Activated naive CD4-positive, alpha-beta T cell treated with anti-CD3 and anti-CD28 coated beads for 36 hours (primary cell): ENCODE results near the gene FPR1. TPM values are rescaled to one million over a fixed set of nuclear protein-coding genes. Genes with fewer than 3 reads are reported as not detected.

Experiments
- CTCF ChIA-PET: fragments of 350-600 bp; sonication (Branson Sonifier 250); formaldehyde crosslinking; loops from one replicate; lab custom pipeline; 2021; ENCODE audit warnings: antibody characterized with exemption; lab: Charles Lee
- DNase-seq: peaks from one replicate; pipeline ENCODE4 v3.0.0-alpha.2; 2020
- H3K27ac Mint-ChIP-seq: one replicate; pipeline ENCODE4 v1.8.0; 2021; ENCODE audit warnings: mild to moderate bottlenecking, mixed read lengths
- H3K27me3 Mint-ChIP-seq: one replicate; pipeline ENCODE4 v1.8.0; 2021; ENCODE audit warnings: low read depth, mixed read lengths
- H3K36me3 Mint-ChIP-seq: one replicate; pipeline ENCODE4 v1.8.0; 2021; ENCODE audit warnings: low read depth, mixed read lengths
- H3K4me1 Mint-ChIP-seq: one replicate; pipeline ENCODE4 v1.8.0; 2021; ENCODE audit warnings: low read depth, mixed read lengths
- H3K4me3 Mint-ChIP-seq: one replicate; pipeline ENCODE4 v1.8.0; 2021; ENCODE audit warnings: mild to moderate bottlenecking, moderate library complexity, mixed read lengths
- H3K9me3 Mint-ChIP-seq: one replicate; pipeline ENCODE4 v1.8.0; 2021; ENCODE audit warnings: mixed read lengths
- intact Hi-C: fragments of 100-400 bp; cut with micrococcal nuclease; formaldehyde crosslinking; loops from one replicate; pipeline ENCODE4 v1.15.1; 2023
- total RNA-seq, 2 experiments: library from RNA; stranded (reverse); gene quantifications; one replicate each; pipeline ENCODE4 v1.2.3, GENCODE V29; 2021

Gene FPR1
- total RNA-seq, 2 experiments from 2014 or later = not detected

DNA sequence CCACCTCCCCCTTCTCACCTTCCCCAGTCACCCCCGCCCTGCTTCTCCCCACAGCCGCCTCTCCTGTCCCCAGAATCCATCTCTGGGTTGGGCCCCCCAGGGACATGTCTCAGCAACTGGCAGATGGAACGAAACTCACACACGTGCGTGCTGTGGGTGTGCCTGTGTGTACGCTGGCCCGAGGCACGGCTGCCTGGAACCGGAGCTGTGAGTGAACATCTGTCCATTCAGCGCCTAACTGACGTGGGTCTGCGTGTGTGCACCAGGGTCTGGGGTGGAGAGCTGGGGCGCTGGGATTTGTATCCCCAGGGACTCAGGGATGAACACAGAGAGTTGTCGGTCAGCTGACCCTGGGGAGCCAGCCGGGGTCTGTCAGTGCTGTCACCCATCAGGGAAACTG is 27.1 kb downstream of the FPR1 start:
- peaks cover 50% of the 10 kb centered on the region for H3K27me3 Mint-ChIP-seq
- H3K27ac Mint-ChIP-seq = no peak overlapping the region
- no peaks in the 10 kb centered on the region for H3K9me3 Mint-ChIP-seq
- intact Hi-C loops = no loop called here
- peaks cover 2% of the 10 kb centered on the region for H3K4me1 Mint-ChIP-seq
- DNase-seq = no peak
- CTCF ChIA-PET = interaction anchor here (0.7 kb wide), 1 partner anchor 211 kb away, joined by 3 read pairs; no protein-coding TSS in a partner anchor
- H3K4me3 Mint-ChIP-seq = no peak overlapping the region
- no peaks in the 10 kb centered on the region for H3K36me3 Mint-ChIP-seq

DNA sequence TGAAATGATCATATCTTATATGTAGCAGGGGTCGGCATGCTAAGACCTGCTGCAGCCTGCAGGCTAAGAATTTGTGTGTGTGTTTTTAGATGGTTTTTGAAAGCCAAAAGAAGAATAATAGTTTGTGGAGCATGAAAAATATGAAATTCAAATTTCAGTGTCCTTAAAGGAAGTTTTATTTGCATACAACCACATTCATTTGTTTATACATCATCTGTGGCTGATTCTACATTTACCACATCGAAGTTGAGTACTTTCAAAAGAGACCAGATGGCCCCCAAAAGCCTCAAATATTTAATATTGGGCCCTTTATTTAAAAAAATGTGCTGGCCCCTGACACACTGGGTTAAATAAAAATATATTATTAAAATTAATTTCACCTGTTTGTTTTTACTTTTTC is 29.2 kb downstream of the FPR1 start:
- H3K9me3 Mint-ChIP-seq = no peaks in the 10 kb centered on the region
- no peak overlapping the region for H3K27ac Mint-ChIP-seq
- H3K4me3 Mint-ChIP-seq = no peak overlapping the region
- CTCF ChIA-PET = no interaction called here
- peaks cover 2% of the 10 kb centered on the region for H3K4me1 Mint-ChIP-seq
- peaks cover 55% of the 10 kb centered on the region for H3K27me3 Mint-ChIP-seq
- peaks cover 2% of the 10 kb centered on the region for H3K36me3 Mint-ChIP-seq
- intact Hi-C loops = no loop called here
- no peak for DNase-seq

DNA sequence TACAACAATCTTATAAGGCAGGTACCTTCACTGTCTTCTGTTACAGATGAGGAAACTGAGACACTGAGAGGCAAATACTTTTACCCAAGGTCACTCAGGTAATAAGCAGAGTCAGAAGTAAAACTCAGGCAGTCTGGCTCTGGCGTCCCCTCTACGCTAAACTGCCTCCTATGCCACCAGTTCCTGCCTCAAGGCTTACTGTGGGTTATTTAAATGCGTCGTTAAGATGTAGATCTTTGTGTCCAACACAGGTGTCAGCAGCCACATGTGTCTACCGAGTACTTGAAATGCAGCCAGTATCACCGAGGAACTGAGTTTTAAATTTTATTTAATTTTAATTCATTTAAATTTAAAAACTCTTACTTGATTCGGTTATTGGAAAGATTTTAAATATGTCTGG is 29.8 kb downstream of the FPR1 start:
- H3K27me3 Mint-ChIP-seq = peaks cover 49% of the 10 kb centered on the region
- H3K9me3 Mint-ChIP-seq = no peaks in the 10 kb centered on the region
- peaks cover 2% of the 10 kb centered on the region for H3K4me1 Mint-ChIP-seq
- intact Hi-C loops = no loop called here
- DNase-seq = no peak
- H3K27ac Mint-ChIP-seq = no peak overlapping the region
- CTCF ChIA-PET = no interaction called here
- peaks cover 2% of the 10 kb centered on the region for H3K36me3 Mint-ChIP-seq
- H3K4me3 Mint-ChIP-seq = no peak overlapping the region

DNA sequence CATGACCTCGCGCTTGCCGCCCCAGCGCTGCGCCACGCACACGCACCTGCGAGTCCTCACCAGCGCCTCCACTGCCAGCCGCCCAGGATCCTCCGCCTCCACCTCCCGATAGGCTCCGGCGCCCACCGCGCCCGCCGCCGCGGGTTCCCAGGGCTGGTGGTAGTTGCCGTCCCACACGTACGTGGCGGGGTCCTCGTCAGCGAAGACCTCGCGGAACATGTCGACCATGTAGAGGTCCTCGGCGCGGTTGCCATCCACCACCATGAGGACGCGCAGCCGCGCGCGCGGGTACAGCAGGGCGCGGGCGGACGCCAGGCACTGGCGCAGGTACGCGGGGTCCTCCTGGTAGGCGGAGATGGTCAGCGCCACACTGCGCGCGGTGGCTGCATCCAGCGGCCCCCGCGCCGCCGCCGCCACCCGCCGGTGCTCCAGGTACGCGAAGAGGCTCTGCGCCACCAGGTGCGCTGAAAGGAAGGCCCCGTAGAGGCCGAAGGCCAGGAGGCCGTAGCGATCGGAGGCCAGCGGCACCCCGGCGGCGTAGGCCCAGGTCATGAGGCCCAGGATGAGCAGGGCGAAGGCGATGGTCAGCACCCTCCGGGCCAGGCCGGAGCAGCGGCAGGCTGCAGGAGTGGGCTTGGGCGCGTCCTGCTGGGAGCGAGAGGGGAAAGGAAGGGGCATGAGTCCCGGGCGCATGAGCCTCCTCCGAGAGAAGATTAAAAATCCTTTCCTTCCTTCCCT is 32.3 kb downstream of the FPR1 start:
- Mint-ChIP-seq H3K4me1 (peaks cover 2% of the 10 kb centered on the region), H3K9me3 (no peaks in the 10 kb centered on the region), H3K36me3 (peaks cover 2% of the 10 kb centered on the region), H3K4me3 (no peak overlapping the region), H3K27ac (no peak overlapping the region), H3K27me3 (peaks cover 33% of the 10 kb centered on the region)
- intact Hi-C loops = no loop called here
- CTCF ChIA-PET = no interaction called here
- DNase-seq = no peak

DNA sequence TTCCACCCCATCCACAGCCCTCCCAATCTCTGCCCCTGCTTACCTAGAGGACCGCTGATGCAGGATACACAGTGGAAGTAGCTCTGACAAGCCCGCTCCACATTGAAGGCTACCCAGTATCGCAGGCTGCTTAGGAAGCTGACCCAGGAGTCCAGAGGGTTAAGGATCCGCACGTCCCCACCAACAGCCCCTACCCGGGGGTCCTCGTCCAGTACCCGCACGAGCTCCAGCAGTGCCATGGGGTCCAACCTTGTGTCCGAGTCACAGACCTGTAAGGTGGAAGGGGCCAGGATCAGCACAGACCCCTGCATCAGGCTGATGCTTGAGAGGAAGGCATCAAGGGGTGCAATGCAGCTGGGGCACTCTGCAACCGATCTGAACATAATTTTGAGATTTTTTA is 34.8 kb downstream of the FPR1 start:
- peaks cover 2% of the 10 kb centered on the region for H3K36me3 Mint-ChIP-seq
- no peak overlapping the region for H3K27ac Mint-ChIP-seq
- no peaks in the 10 kb centered on the region for H3K9me3 Mint-ChIP-seq
- peaks cover 22% of the 10 kb centered on the region for H3K27me3 Mint-ChIP-seq
- no peak for DNase-seq
- H3K4me1 Mint-ChIP-seq = peaks cover 2% of the 10 kb centered on the region
- intact Hi-C loops = no loop called here
- CTCF ChIA-PET = no interaction called here
- H3K4me3 Mint-ChIP-seq = no peak overlapping the region

DNA sequence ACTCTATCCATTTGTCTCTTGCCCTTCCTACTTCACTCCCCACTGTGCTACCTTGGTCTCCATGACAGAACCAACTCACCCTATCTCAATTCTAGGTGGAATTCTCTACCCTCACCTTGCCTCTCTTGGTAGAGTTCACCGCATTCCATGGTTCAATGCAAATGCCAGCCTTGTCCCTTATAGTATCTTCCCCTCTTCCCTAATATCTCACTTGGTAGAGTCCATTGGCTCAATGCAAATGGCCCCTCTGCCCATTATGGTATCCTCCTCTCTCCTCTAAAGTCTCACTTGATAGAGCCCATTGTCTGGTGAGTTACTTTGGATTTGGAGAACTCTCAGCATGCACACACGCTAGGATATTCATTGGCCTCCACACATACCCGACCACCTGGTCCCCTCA is 35.8 kb downstream of the FPR1 start:
- no peak overlapping the region for H3K27ac Mint-ChIP-seq
- no peak for DNase-seq
- CTCF ChIA-PET = no interaction called here
- H3K36me3 Mint-ChIP-seq = peaks cover 2% of the 10 kb centered on the region
- no peak overlapping the region for H3K4me3 Mint-ChIP-seq
- peaks cover 19% of the 10 kb centered on the region for H3K27me3 Mint-ChIP-seq
- no peaks in the 10 kb centered on the region for H3K9me3 Mint-ChIP-seq
- H3K4me1 Mint-ChIP-seq = peaks cover 2% of the 10 kb centered on the region
- intact Hi-C loops = no loop called here

DNA sequence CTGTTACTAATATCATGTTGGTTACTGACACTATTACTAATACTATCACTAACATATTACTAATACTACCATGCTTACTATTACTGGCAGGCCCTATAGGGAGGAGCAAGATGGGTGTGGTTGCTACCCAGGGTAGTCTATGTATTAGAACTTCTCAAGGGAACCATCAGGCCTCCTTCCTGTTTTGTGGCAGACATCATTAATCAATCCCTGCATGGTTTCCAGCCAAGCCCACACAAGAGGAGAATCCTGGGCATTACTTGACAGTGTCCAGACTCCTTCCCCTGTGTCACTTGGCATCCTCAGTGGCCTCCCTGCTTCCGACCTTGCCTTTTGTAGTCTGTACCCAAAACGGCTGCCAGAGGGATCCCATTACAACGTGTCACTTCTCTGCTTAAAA is 36.8 kb downstream of the FPR1 start:
- no peak for DNase-seq
- peaks cover 2% of the 10 kb centered on the region for H3K36me3 Mint-ChIP-seq
- no peak overlapping the region for H3K27ac Mint-ChIP-seq
- CTCF ChIA-PET = no interaction called here
- intact Hi-C loops = no loop called here
- no peaks in the 10 kb centered on the region for H3K9me3 Mint-ChIP-seq
- no peak overlapping the region for H3K4me3 Mint-ChIP-seq
- H3K4me1 Mint-ChIP-seq = no peaks in the 10 kb centered on the region
- H3K27me3 Mint-ChIP-seq = peaks cover 13% of the 10 kb centered on the region

DNA sequence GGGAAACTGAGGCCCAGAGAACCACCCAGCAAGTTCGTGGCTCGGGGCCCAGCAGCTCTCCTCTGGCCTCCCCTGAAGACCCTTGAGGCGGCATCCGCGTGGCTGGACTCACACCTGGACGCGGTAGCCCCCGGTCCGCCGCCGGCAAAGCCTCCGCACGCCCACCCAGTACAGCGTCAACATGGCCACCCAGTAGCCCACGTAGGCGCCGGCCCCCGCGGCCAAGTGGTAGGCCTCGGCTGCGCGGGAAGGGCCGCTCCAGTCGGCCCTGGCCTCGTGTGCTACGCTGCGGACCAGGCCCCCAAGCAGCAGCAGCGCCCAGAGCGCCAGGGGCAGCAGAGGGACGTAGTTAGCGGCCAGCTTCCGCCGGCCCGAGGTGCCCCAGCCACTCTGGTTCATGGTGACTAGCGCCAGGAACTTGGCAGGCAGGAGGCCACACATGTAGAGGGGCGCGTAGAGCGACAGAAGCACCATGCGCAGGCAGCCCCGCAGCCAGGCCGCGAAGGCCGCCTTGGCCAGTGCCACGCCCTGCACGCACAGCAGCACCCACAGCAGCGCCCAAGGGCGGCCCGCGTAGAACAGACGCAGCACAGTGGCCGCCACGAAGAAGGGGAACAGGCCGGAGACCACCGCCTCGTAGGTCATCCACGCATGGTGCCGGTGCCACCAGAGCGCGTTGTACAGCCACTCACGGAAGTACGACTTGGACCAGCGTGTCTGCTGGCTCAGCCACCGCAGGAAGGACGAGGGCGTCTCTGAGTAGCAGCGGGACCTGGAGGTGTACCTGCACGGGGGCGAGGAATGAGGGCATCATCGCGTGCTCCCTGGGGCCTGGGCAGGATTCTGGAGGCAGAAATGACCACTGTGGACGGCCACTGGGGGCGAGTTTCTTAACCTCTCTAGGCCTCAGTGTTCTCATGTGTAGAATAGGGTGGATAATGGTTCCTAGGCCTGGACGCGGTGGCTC is 38.1 kb downstream of the FPR1 start:
- Mint-ChIP-seq H3K27ac (no peak overlapping the region), H3K4me1 (no peaks in the 10 kb centered on the region), H3K36me3 (no peaks in the 10 kb centered on the region), H3K4me3 (no peak overlapping the region), H3K9me3 (no peaks in the 10 kb centered on the region), H3K27me3 (peaks cover 5% of the 10 kb centered on the region)
- intact Hi-C loops = no loop called here
- CTCF ChIA-PET = no interaction called here
- no peak for DNase-seq

DNA sequence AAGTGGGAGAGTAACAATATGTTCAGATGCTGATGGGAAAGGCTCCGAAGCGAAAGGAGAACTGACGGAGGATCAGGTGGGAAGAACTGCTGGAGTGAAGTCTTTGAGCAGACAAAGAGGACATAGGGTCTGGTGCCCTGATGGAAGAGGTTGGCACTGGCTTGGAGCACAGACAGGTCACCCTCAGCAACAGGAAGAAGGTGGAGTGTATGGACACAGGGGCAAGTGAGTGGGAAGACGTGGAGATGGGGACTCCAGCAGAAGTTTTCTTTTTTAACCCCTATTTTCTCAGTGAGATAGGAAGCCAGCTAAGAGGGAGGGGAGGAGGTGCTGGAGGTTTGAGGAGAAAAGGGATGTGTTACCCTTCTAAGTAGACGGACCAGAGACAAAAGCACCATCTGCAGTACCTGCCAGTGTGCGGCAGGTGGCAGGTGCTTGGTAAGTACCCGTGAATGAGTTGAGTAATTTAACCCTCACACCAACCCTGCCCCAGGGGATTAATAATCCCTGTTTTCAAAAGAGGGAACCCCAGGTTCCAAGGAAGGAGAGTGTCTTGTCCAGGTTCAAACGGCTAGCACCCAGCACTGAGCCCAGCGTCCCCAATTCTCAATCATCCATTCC is 39.1 kb downstream of the FPR1 start:
- no peak for DNase-seq
- no peaks in the 10 kb centered on the region for H3K4me1 Mint-ChIP-seq
- no peaks in the 10 kb centered on the region for H3K36me3 Mint-ChIP-seq
- intact Hi-C loops = no loop called here
- H3K27me3 Mint-ChIP-seq = no peaks in the 10 kb centered on the region
- H3K27ac Mint-ChIP-seq = no peak overlapping the region
- CTCF ChIA-PET = no interaction called here
- no peaks in the 10 kb centered on the region for H3K9me3 Mint-ChIP-seq
- no peak overlapping the region for H3K4me3 Mint-ChIP-seq

DNA sequence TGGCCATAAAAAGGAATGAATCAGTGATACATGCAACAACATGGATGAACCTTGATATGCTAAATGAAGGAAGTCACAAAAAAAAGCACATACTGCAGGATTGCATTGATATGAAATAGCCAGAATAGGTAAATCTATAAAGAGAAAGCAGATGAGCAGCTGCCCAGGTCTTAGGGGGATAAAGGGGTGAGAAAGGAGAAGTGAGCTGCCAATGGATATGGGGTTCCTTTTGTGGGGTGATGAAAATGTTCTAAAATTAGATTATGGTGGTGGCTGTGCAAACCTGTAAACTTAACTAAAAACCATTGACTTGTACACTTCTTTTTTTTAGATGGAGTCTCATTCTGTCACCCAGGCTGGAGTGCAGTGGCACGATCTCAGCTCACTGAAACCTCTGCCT is 40.0 kb downstream of the FPR1 start:
- DNase-seq = no peak
- Mint-ChIP-seq H3K4me3 (no peak overlapping the region), H3K27me3 (no peaks in the 10 kb centered on the region), H3K4me1 (no peaks in the 10 kb centered on the region), H3K9me3 (no peaks in the 10 kb centered on the region), H3K27ac (no peak overlapping the region), H3K36me3 (peaks cover 6% of the 10 kb centered on the region)
- intact Hi-C loops = no loop called here
- CTCF ChIA-PET = no interaction called here

DNA sequence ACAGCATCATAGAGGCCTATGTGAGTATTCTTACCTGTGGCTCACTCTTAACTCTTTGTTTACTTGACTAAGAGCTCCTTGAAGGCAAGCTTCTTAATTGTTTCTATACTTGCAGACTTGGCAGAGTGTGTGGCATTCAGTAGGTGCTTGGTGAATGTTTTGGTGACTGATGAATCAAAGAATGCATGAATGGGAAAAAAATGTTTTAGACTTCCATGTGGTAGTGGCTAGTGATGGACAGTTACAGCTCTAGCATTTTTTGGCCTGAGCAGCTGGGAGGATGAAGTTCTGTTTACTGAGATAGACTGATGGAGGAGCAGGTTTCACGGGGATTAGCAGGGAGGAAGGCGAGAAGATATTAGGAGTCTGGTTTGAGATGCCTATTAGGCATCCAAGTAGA is 41.5 kb downstream of the FPR1 start:
- H3K36me3 Mint-ChIP-seq = peaks cover 18% of the 10 kb centered on the region
- no peaks in the 10 kb centered on the region for H3K9me3 Mint-ChIP-seq
- H3K27me3 Mint-ChIP-seq = no peaks in the 10 kb centered on the region
- H3K4me3 Mint-ChIP-seq = no peak overlapping the region
- DNase-seq = no peak
- intact Hi-C loops = no loop called here
- peaks cover 10% of the 10 kb centered on the region for H3K4me1 Mint-ChIP-seq
- H3K27ac Mint-ChIP-seq = no peak overlapping the region
- CTCF ChIA-PET = interaction anchor here (0.6 to 0.8 kb wide), 2 partner anchors 10 to 405 kb away, joined by 3 read pairs; no protein-coding TSS in a partner anchor

DNA sequence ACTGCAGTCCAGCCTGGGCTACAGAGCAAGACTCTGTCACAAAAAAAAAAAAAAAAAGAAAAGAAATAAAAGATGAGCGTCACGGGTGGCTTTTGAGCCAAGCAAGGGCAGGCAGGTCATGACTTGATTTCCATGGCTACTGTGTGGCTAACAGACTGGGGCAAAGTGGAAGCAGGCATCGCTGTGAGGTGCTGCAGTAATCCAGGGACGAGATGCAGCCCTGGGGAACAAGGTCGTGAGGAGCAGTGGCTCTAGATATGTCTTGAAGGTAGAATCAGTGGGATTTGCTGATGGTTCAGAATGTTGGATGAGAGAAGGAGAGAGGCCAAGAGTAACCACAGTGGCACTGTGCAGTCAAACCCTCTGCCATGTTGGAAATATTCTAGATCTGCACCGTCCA is 42.1 kb downstream of the FPR1 start:
- no peak overlapping the region for H3K27ac Mint-ChIP-seq
- H3K9me3 Mint-ChIP-seq = no peaks in the 10 kb centered on the region
- no peak for DNase-seq
- H3K36me3 Mint-ChIP-seq = peaks cover 22% of the 10 kb centered on the region
- CTCF ChIA-PET = interaction anchor here (0.6 to 0.8 kb wide), 2 partner anchors 9 to 406 kb away, joined by 3 read pairs; no protein-coding TSS in a partner anchor
- intact Hi-C loops = loop anchor here (10.0 kb wide), 1 partner anchor 1195 kb away; the partner anchor contains the start of genes ASPDH and JOSD2
- no peak overlapping the region for H3K4me3 Mint-ChIP-seq
- H3K27me3 Mint-ChIP-seq = no peaks in the 10 kb centered on the region
- H3K4me1 Mint-ChIP-seq = peaks cover 13% of the 10 kb centered on the region
